ENCODE results near the gene ZNF74.
"Not testable (repeated sequence)": the region's sequence is repeated elsewhere in the genome, so short reads cannot be mapped to it uniquely, and the experiment has no call there.

The ZNF74 gene

DNA sequence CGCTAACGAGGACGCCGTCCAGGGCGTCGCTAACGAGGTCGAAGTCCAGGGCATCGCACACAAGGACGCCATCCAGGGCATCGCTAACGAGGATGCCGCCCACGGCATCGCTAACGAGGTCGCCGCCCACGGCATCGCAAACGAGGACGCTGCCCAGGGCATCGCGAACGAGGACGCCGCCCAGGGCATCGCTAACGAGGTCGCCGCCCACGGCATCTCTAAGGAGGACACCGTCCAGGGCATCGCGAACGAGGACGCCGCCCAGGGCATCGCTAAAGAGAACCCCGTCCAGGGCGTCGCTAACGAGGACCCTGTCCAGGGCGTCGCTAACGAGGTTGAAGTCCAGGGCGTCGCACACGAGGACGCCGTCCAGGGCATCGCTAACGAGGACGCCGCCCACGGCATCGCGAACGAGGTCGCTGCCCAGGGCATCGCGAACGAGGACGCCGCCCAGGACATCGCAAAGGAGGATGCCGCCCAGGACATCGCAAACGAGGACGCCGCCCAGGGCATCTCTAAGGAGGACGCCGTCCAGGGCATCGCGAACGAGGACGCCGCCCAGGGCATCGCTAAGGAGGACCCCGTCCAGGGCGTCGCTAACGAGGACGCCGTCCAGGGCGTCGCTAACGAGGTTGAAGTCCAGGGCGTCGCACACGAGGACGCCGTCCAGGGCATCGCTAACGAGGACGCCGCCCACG, 37.9 kb upstream of the ZNF74 start:
- not testable (repeated sequence) for H4K91ac ChIP-seq (ENCODE audit: low read depth, low read length, poor library complexity); H2BK120ac ChIP-seq (ENCODE audit: low read depth, low read length); H2AFZ ChIP-seq (ENCODE audit: low read length); H3K4me3 ChIP-seq (ENCODE audit: low read length in 2 of 2); H3K23ac ChIP-seq (ENCODE audit: low read depth, low read length, poor library complexity); H3K36me3 ChIP-seq (replicated peaks in 1 of 2; ENCODE audit: control insufficient read depth in 2 of 2, insufficient read depth in 2 of 2, low read length in 2 of 2); H3K14ac ChIP-seq (ENCODE audit: low read length); H2BK12ac ChIP-seq (ENCODE audit: low read length); H2BK5ac ChIP-seq (ENCODE audit: low read length); DNase-seq (ENCODE audit: low spot score); H3K4me2 ChIP-seq (ENCODE audit: insufficient read depth, low read length, poor library complexity, severe bottlenecking); H4K8ac ChIP-seq (ENCODE audit: low read depth, low read length); H3K79me1 ChIP-seq (ENCODE audit: low read depth, low read length); H2BK15ac ChIP-seq (ENCODE audit: low read length); H3K9me3 ChIP-seq (replicated peaks in 1 of 2; ENCODE audit: control insufficient read depth in 2 of 2, insufficient read depth in 1 of 2, low read depth in 1 of 2, low read length in 2 of 2); H3K4ac ChIP-seq (ENCODE audit: low read length); H3K9ac ChIP-seq (ENCODE audit: low read depth, low read length, poor library complexity); H3K27me3 ChIP-seq (ENCODE audit: control insufficient read depth in 3 of 3, insufficient read depth in 3 of 3, low read depth in 1 of 3, low read length in 3 of 3); H3K4me1 ChIP-seq (ENCODE audit: control insufficient read depth in 2 of 2, insufficient read depth in 1 of 2, low read depth in 1 of 2, low read length in 2 of 2); H2AK5ac ChIP-seq (ENCODE audit: low read depth, low read length); H3K27ac ChIP-seq (replicated peaks; ENCODE audit: low read length)
- peak overlapping the region; percentile 8 for H3K18ac ChIP-seq (ENCODE audit: low read length)
- WGBS, 2 donors (ENCODE audit: extremely low coverage in 2 of 2, insufficient read length in 2 of 2, insufficient replicate concordance in 1 of 2), result no CpG with 5 or more reads among the region's 98 CpGs

DNA sequence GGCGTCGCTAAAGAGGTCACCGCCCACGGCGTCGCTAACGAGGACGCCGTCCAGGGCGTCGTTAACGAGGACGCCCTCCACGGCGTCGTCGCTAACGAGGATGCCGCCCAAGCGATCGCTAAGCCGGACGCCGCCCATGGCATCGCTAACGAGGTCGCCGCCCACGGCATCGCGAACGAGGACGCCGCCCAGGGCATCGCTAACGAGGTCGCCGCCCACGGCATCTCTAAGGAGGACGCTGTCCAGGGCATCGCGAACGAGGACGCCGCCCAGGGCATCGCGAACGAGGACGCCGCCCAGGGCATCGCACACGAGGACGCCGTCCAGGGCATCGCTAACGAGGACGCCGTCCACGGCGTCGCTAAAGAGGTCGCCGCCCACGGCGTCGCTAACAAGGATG, 37.0 kb upstream of the ZNF74 start:
- WGBS, 2 donors (ENCODE audit: extremely low coverage in 2 of 2, insufficient read length in 2 of 2, insufficient replicate concordance in 1 of 2), result no CpG with 5 or more reads among the region's 66 CpGs

DNA sequence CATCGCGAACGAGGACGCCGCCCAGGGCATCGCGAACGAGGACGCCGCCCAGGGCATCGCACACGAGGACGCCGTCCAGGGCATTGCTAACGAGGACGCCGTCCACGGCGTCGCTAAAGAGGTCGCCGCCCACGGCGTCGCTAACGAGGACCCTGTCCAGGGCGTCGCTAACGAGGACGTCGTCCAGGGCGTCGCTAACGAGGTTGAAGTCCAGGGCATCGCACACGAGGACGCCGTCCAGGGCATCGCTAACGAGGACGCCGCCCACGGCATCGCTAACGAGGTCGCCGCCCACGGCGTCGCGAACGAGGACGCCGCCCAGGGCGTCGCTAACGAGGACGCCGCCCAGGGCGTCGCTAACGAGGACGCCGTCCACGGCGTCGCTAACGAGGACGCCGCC, 36.0 kb upstream of the ZNF74 start:
- not testable (repeated sequence) for DNase-seq (ENCODE audit: low spot score); H3K27me3 ChIP-seq (ENCODE audit: control insufficient read depth in 3 of 3, insufficient read depth in 3 of 3, low read depth in 1 of 3, low read length in 3 of 3); H3K9me3 ChIP-seq (replicated peaks in 1 of 2; ENCODE audit: control insufficient read depth in 2 of 2, insufficient read depth in 1 of 2, low read depth in 1 of 2, low read length in 2 of 2); H3K27ac ChIP-seq (replicated peaks; ENCODE audit: low read length); H3K4me2 ChIP-seq (ENCODE audit: insufficient read depth, low read length, poor library complexity, severe bottlenecking); H3K14ac ChIP-seq (ENCODE audit: low read length); H2BK12ac ChIP-seq (ENCODE audit: low read length); H3K4me3 ChIP-seq (ENCODE audit: low read length in 2 of 2); H4K91ac ChIP-seq (ENCODE audit: low read depth, low read length, poor library complexity); H2BK5ac ChIP-seq (ENCODE audit: low read length); H3K9ac ChIP-seq (ENCODE audit: low read depth, low read length, poor library complexity); H2BK120ac ChIP-seq (ENCODE audit: low read depth, low read length); H4K8ac ChIP-seq (ENCODE audit: low read depth, low read length); H3K4me1 ChIP-seq (ENCODE audit: control insufficient read depth in 2 of 2, insufficient read depth in 1 of 2, low read depth in 1 of 2, low read length in 2 of 2); H3K18ac ChIP-seq (ENCODE audit: low read length); H2AK5ac ChIP-seq (ENCODE audit: low read depth, low read length); H2BK15ac ChIP-seq (ENCODE audit: low read length); H3K4ac ChIP-seq (ENCODE audit: low read length); H3K36me3 ChIP-seq (replicated peaks in 1 of 2; ENCODE audit: control insufficient read depth in 2 of 2, insufficient read depth in 2 of 2, low read length in 2 of 2); H3K23ac ChIP-seq (ENCODE audit: low read depth, low read length, poor library complexity); H2AFZ ChIP-seq (ENCODE audit: low read length); H3K79me1 ChIP-seq (ENCODE audit: low read depth, low read length)
- no CpG with 5 or more reads among the region's 70 CpGs for WGBS, 2 donors (ENCODE audit: extremely low coverage in 2 of 2, insufficient read length in 2 of 2, insufficient replicate concordance in 1 of 2)

More for the DNA sequence above, 37.0 kb upstream of the ZNF74 start:
- not testable (repeated sequence) for H3K18ac ChIP-seq (ENCODE audit: low read length); H3K4me1 ChIP-seq (ENCODE audit: control insufficient read depth in 2 of 2, insufficient read depth in 1 of 2, low read depth in 1 of 2, low read length in 2 of 2); H3K4ac ChIP-seq (ENCODE audit: low read length); H3K9ac ChIP-seq (ENCODE audit: low read depth, low read length, poor library complexity); H2AK5ac ChIP-seq (ENCODE audit: low read depth, low read length); H3K36me3 ChIP-seq (replicated peaks in 1 of 2; ENCODE audit: control insufficient read depth in 2 of 2, insufficient read depth in 2 of 2, low read length in 2 of 2); DNase-seq (ENCODE audit: low spot score); H2BK5ac ChIP-seq (ENCODE audit: low read length); H2BK12ac ChIP-seq (ENCODE audit: low read length); H4K91ac ChIP-seq (ENCODE audit: low read depth, low read length, poor library complexity); H2BK15ac ChIP-seq (ENCODE audit: low read length); H3K27ac ChIP-seq (replicated peaks; ENCODE audit: low read length); H2BK120ac ChIP-seq (ENCODE audit: low read depth, low read length); H3K14ac ChIP-seq (ENCODE audit: low read length); H3K79me1 ChIP-seq (ENCODE audit: low read depth, low read length); H3K27me3 ChIP-seq (ENCODE audit: control insufficient read depth in 3 of 3, insufficient read depth in 3 of 3, low read depth in 1 of 3, low read length in 3 of 3); H3K4me2 ChIP-seq (ENCODE audit: insufficient read depth, low read length, poor library complexity, severe bottlenecking); H2AFZ ChIP-seq (ENCODE audit: low read length); H3K23ac ChIP-seq (ENCODE audit: low read depth, low read length, poor library complexity); H4K8ac ChIP-seq (ENCODE audit: low read depth, low read length); H3K9me3 ChIP-seq (replicated peaks in 1 of 2; ENCODE audit: control insufficient read depth in 2 of 2, insufficient read depth in 1 of 2, low read depth in 1 of 2, low read length in 2 of 2); H3K4me3 ChIP-seq (ENCODE audit: low read length in 2 of 2)

GRCh38 chr22:20358503-20359239, 35.3 kb upstream of the ZNF74 start:
- not testable (repeated sequence) for H2BK15ac ChIP-seq (ENCODE audit: low read length); H2BK12ac ChIP-seq (ENCODE audit: low read length); H3K4me1 ChIP-seq (ENCODE audit: control insufficient read depth in 2 of 2, insufficient read depth in 1 of 2, low read depth in 1 of 2, low read length in 2 of 2); H3K23ac ChIP-seq (ENCODE audit: low read depth, low read length, poor library complexity); DNase-seq (ENCODE audit: low spot score); H3K14ac ChIP-seq (ENCODE audit: low read length); H3K4me3 ChIP-seq (ENCODE audit: low read length in 2 of 2); H2BK5ac ChIP-seq (ENCODE audit: low read length); H2BK120ac ChIP-seq (ENCODE audit: low read depth, low read length); H3K9ac ChIP-seq (ENCODE audit: low read depth, low read length, poor library complexity); H2AK5ac ChIP-seq (ENCODE audit: low read depth, low read length); H3K36me3 ChIP-seq (replicated peaks in 1 of 2; ENCODE audit: control insufficient read depth in 2 of 2, insufficient read depth in 2 of 2, low read length in 2 of 2); H3K9me3 ChIP-seq (replicated peaks in 1 of 2; ENCODE audit: control insufficient read depth in 2 of 2, insufficient read depth in 1 of 2, low read depth in 1 of 2, low read length in 2 of 2); H3K4me2 ChIP-seq (ENCODE audit: insufficient read depth, low read length, poor library complexity, severe bottlenecking); H3K18ac ChIP-seq (ENCODE audit: low read length); H4K91ac ChIP-seq (ENCODE audit: low read depth, low read length, poor library complexity); H3K27ac ChIP-seq (replicated peaks; ENCODE audit: low read length); H4K8ac ChIP-seq (ENCODE audit: low read depth, low read length); H3K79me1 ChIP-seq (ENCODE audit: low read depth, low read length); H3K27me3 ChIP-seq (ENCODE audit: control insufficient read depth in 3 of 3, insufficient read depth in 3 of 3, low read depth in 1 of 3, low read length in 3 of 3); H2AFZ ChIP-seq (ENCODE audit: low read length); H3K4ac ChIP-seq (ENCODE audit: low read length)
- no CpG with 5 or more reads among the region's 103 CpGs for WGBS, 2 donors (ENCODE audit: extremely low coverage in 2 of 2, insufficient read length in 2 of 2, insufficient replicate concordance in 1 of 2)
